ENCODE data around the gene PRDM8.

PRDM8 gene

DNA sequence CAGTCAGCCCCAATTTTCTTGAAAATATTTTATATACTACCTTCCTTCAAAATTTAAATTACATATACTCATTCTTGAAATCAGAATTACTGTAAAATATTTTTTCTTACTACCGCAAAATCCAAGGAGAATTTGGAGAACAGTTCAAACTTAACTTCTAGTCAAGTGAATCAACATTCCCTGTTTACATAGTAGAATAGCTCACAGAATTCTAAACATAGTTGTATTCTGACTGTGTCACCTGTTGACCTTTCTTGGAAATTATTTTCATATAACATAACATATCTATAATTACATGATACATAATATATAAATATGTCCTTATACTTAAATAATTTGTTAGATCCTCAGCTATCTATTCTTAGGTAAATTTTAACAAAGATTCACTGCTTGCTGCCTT, 38.1 kb downstream of the PRDM8 start:
- ATAC-seq (ENCODE audit: low read depth) (peak; percentile 59), DNase-seq (ENCODE audit: low spot score) (no peak)
- no peak overlapping the region for H3K4me3 ChIP-seq (ENCODE audit: severe bottlenecking)

GRCh38 chr4:80237992-80238391, 40.7 kb downstream of the PRDM8 start:
- TF ChIP-seq, protein P1, sequence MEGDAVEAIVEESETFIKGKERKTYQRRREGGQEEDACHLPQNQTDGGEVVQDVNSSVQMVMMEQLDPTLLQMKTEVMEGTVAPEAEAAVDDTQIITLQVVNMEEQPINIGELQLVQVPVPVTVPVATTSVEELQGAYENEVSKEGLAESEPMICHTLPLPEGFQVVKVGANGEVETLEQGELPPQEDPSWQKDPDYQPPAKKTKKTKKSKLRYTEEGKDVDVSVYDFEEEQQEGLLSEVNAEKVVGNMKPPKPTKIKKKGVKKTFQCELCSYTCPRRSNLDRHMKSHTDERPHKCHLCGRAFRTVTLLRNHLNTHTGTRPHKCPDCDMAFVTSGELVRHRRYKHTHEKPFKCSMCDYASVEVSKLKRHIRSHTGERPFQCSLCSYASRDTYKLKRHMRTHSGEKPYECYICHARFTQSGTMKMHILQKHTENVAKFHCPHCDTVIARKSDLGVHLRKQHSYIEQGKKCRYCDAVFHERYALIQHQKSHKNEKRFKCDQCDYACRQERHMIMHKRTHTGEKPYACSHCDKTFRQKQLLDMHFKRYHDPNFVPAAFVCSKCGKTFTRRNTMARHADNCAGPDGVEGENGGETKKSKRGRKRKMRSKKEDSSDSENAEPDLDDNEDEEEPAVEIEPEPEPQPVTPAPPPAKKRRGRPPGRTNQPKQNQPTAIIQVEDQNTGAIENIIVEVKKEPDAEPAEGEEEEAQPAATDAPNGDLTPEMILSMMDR (IDR thresholded peaks at IDR 0.05; ENCODE audit: poor library complexity, severe bottlenecking): no peak
- ATAC-seq (ENCODE audit: low read depth): peak; percentile 96
- Histone ChIP-seq H3K4me1 (ENCODE audit: insufficient read depth, poor library complexity, severe bottlenecking) (peaks cover 68% of the 10 kb centered on the region), H3K4me3 (ENCODE audit: severe bottlenecking) (no peak overlapping the region), H3K36me3 (ENCODE audit: low read depth) (no peaks in the 10 kb centered on the region), H3K27me3 (ENCODE audit: insufficient read depth, poor library complexity, severe bottlenecking) (no peaks in the 10 kb centered on the region), H3K9me3 (ENCODE audit: severe bottlenecking) (no peaks in the 10 kb centered on the region), H3K27ac (ENCODE audit: poor library complexity, severe bottlenecking) (peak overlapping the region; percentile 90)
- DNase-seq (ENCODE audit: low spot score): peak; percentile 72

More for the DNA sequence above, 38.1 kb downstream of the PRDM8 start:
- TF ChIP-seq, protein P1 (IDR thresholded peaks at IDR 0.05; ENCODE audit: poor library complexity, severe bottlenecking): no peak
- no peaks in the 10 kb centered on the region for H3K27me3 ChIP-seq (ENCODE audit: insufficient read depth, poor library complexity, severe bottlenecking)
- H3K36me3 ChIP-seq (ENCODE audit: low read depth): no peaks in the 10 kb centered on the region
- H3K9me3 ChIP-seq (ENCODE audit: severe bottlenecking): no peaks in the 10 kb centered on the region
- H3K4me1 ChIP-seq (ENCODE audit: insufficient read depth, poor library complexity, severe bottlenecking): peaks cover 66% of the 10 kb centered on the region
- peak overlapping the region; percentile 90 for H3K27ac ChIP-seq (ENCODE audit: poor library complexity, severe bottlenecking)

- no peak for ATAC-seq (ENCODE audit: low read depth)
- Histone ChIP-seq H3K27me3 (ENCODE audit: insufficient read depth, poor library complexity, severe bottlenecking) (no peaks in the 10 kb centered on the region), H3K4me1 (ENCODE audit: insufficient read depth, poor library complexity, severe bottlenecking) (peaks cover 60% of the 10 kb centered on the region), H3K27ac (ENCODE audit: poor library complexity, severe bottlenecking) (peak overlapping the region; percentile 90), H3K36me3 (ENCODE audit: low read depth) (no peaks in the 10 kb centered on the region), H3K9me3 (ENCODE audit: severe bottlenecking) (no peaks in the 10 kb centered on the region), H3K4me3 (ENCODE audit: severe bottlenecking) (no peak overlapping the region)
- TF ChIP-seq, protein P1 (IDR thresholded peaks at IDR 0.05; ENCODE audit: poor library complexity, severe bottlenecking): no peak
- no peak for DNase-seq (ENCODE audit: low spot score)
These were observed 42.3 kb downstream of the PRDM8 start for GRCh38 chr4:80239480-80240150.

DNA sequence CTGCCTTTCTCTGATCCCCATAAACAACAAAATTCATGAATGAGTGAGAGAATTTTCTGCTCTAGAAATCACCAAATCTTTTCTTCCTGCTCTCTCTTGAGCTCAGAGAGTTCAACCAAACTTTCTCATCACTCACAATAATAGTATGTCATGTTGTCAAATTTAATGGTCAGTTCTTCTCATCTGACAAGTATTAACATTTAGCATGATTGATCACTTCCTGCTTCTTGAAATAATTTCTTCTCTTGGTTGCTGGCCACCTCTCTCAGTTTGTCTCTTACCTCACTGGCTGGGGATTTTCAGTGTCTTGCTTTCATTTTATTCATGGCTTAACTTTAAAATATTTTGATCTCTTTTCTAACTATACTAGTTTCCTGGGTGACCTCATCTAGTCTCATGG, 43.7 kb downstream of the PRDM8 start:
- H3K27me3 ChIP-seq (ENCODE audit: insufficient read depth, poor library complexity, severe bottlenecking): no peaks in the 10 kb centered on the region
- ATAC-seq (ENCODE audit: low read depth): peak; percentile 2; the same call in 1 of the 3 replicates

More for the DNA sequence above, 43.7 kb downstream of the PRDM8 start:
- Histone ChIP-seq H3K36me3 (ENCODE audit: low read depth) (no peaks in the 10 kb centered on the region), H3K4me3 (ENCODE audit: severe bottlenecking) (no peak overlapping the region), H3K4me1 (ENCODE audit: insufficient read depth, poor library complexity, severe bottlenecking) (peaks cover 48% of the 10 kb centered on the region), H3K9me3 (ENCODE audit: severe bottlenecking) (no peaks in the 10 kb centered on the region), H3K27ac (ENCODE audit: poor library complexity, severe bottlenecking) (peak overlapping the region; percentile 90)
- TF ChIP-seq, protein P1 (IDR thresholded peaks at IDR 0.05; ENCODE audit: poor library complexity, severe bottlenecking): no peak
- DNase-seq (ENCODE audit: low spot score): no peak
